ENCODE results near the gene FAM171A2.

DNA sequence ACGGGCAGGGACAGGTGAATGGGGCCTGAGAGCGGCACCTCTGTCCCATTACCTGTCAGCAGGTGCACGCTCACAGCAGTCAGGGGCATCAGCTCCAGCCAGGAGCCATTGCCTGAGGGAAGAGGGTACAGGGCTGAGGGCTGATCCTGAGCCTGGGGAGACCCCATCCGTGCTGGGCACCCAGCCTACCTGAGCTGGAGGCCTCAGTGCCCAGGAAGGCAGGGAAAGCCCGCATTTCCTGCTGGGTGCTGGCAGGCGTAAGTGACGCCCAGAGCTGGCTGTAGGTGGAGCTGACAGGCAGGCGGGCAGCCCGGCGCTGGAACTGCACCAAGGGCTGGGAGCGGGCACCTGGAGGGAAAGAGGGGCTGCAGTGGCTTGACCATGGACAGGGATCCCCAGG lies 7.4 kb downstream of the FAM171A2 start:
- TF ChIP-seq POLR2A (IDR thresholded peaks at IDR 0.05): no peak
- TF ChIP-seq POLR2AphosphoS5 (IDR thresholded peaks at IDR 0.05): no peak

Measured in stomach (tissue), 4 donors.